RWPE1 (cell line): ENCODE results near the gene MSH3.

Experiments used
- CTCF ChIA-PET: fragments of 350-600 bp; sonication (Branson Sonifier 250); formaldehyde crosslinking; extraction: SDS; loops from one replicate; lab custom pipeline; 2021; lab: Yijun Ruan, JAX
- POLR2A ChIA-PET: fragments of 400-600 bp; formaldehyde crosslinking; extraction: SDS; loops from one replicate; lab custom pipeline; 2020; ENCODE audit warnings: antibody characterized with exemption; ENCODE audit not compliant: low non-redundant PET; lab: Yijun Ruan, JAX
- DNase-seq: peaks from one replicate; pipeline ENCODE4 v3.0.0; 2012; ENCODE audit warnings: low spot score
- H3K27ac ChIP-seq: fragments of 450-650 bp; 2 replicates; pipeline ENCODE4 v1.5.1; 2017
- CTCF ChIP-seq: fragments of 450-650 bp; conservative IDR thresholded peaks from 2 replicates; pipeline ENCODE4 v1.5.1; 2017; ENCODE audit warnings: low read depth, mild to moderate bottlenecking

MSH3 gene

GRCh38 chr5:80713631-80714030 lies 59.2 kb downstream of the MSH3 start:
- ChIA-PET POLR2A (no interaction called here), CTCF (no interaction called here)

GRCh38 chr5:80714570-80715298 lies 60.3 kb downstream of the MSH3 start:
- H3K27ac ChIP-seq = no peak overlapping the region
- ChIA-PET CTCF (interaction anchor here (0.6 to 0.7 kb wide), 3 partner anchors 13 to 306 kb away, joined by 5 to 7 read pairs (median 6); no protein-coding TSS in a partner anchor), POLR2A (no interaction called here)
- no peak for DNase-seq
- TF ChIP-seq CTCF = no peak

More at GRCh38 chr5:80713631-80714030, 59.2 kb downstream of the MSH3 start:
- DNase-seq = no peak
- H3K27ac ChIP-seq = no peak overlapping the region
- TF ChIP-seq CTCF = no peak

- ChIA-PET POLR2A (no interaction called here), CTCF (no interaction called here)
- H3K27ac ChIP-seq = no peak overlapping the region
- TF ChIP-seq CTCF = no peak
- no peak for DNase-seq
Observed at GRCh38 chr5:80715887-80716286, 61.4 kb downstream of the MSH3 start.

- no peak overlapping the region for H3K27ac ChIP-seq
- no peak for TF ChIP-seq CTCF
- ChIA-PET POLR2A (no interaction called here), CTCF (no interaction called here)
- DNase-seq = no peak
Observed at GRCh38 chr5:80720181-80720580, 65.7 kb downstream of the MSH3 start.

- DNase-seq = no peak
- POLR2A ChIA-PET = no interaction called here
- CTCF ChIA-PET = interaction anchor here (0.7 kb wide), 1 partner anchor 515 kb away, joined by 5 read pairs; no protein-coding TSS in a partner anchor
- no peak for TF ChIP-seq CTCF
- no peak overlapping the region for H3K27ac ChIP-seq
Observed at GRCh38 chr5:80722916-80723315, 68.5 kb downstream of the MSH3 start.

- POLR2A ChIA-PET = no interaction called here
- CTCF ChIA-PET = interaction anchor here (0.7 kb wide), 1 partner anchor 9 kb away, joined by 4 read pairs; no protein-coding TSS in a partner anchor
- TF ChIP-seq CTCF = no peak
- DNase-seq = no peak
- H3K27ac ChIP-seq = no peak overlapping the region
Observed at GRCh38 chr5:80725446-80725845, 71.0 kb downstream of the MSH3 start.
